GM18907 (cell line): ENCODE results near the gene SPOCK3.

ENCODE experiments used
- ATAC-seq: cut with Tn5 transposase; IDR thresholded peaks from one replicate; pipeline ENCODE4 v1.9.1; 2021; ENCODE audit warnings: mild to moderate bottlenecking, moderate library complexity; ENCODE audit not compliant: unreplicated experiment

The SPOCK3 gene

DNA sequence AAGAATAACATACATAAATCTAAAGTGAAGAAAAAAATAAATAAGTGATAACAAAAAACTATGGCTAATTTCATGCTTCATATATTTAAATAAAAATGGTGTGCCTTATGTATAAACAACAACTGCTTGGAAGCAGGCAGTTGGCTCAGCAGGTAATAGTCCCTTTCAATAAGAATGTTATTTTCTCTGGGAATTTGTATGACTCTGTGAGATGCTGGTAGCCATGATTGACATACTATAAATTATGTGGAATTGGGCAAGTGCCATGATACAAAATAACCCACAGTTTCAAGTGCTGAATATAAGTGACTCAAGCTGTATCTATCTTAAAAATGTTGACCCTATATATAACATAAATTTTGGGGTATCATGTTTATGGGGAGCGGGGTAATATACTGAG lies 546.5 kb downstream of the SPOCK3 start:
- no peak for ATAC-seq
